Endothelial cell of umbilical vein (primary cell): ENCODE measurements around the gene YAP1.

Experiments used
- CTCF ChIP-seq, 2 donors: IDR thresholded peaks; 1 replicate in 1 of 2; 2 replicates in 1 of 2; pipeline ENCODE4 v1.5.1; 2011; ENCODE audit warnings: low read length in 2 of 2, mild to moderate bottlenecking in 2 of 2, moderate library complexity in 2 of 2, control low read depth in 1 of 2, inconsistent platforms in 1 of 2, low read depth in 1 of 2; ENCODE audit not compliant: insufficient read depth in 1 of 2; ENCODE audit errors: extremely low read depth in 1 of 2
- EZH2 ChIP-seq: IDR thresholded peaks from 2 replicates; pipeline ENCODE4 v1.6.1; 2012; ENCODE audit warnings: borderline replicate concordance, low read depth, mild to moderate bottlenecking, moderate library complexity, low read length, inconsistent platforms; ENCODE audit not compliant: severe bottlenecking
- GATA2 ChIP-seq: IDR thresholded peaks from 2 replicates; pipeline ENCODE4 v1.7.0; 2011; ENCODE audit warnings: low read depth, mild to moderate bottlenecking, moderate library complexity, mixed read lengths, low read length; ENCODE audit not compliant: insufficient read length, insufficient read depth
- POLR2A ChIP-seq: IDR thresholded peaks from 2 replicates; pipeline ENCODE4 v1.6.1; 2012; ENCODE audit warnings: low read depth, mild to moderate bottlenecking, control low read depth, low read length
- POLR2AphosphoS5 ChIP-seq: IDR thresholded peaks from 2 replicates; pipeline ENCODE4 v1.6.1; 2012; ENCODE audit warnings: low read depth, mild to moderate bottlenecking, control low read depth, low read length, moderate library complexity; ENCODE audit not compliant: insufficient read depth

DNA sequence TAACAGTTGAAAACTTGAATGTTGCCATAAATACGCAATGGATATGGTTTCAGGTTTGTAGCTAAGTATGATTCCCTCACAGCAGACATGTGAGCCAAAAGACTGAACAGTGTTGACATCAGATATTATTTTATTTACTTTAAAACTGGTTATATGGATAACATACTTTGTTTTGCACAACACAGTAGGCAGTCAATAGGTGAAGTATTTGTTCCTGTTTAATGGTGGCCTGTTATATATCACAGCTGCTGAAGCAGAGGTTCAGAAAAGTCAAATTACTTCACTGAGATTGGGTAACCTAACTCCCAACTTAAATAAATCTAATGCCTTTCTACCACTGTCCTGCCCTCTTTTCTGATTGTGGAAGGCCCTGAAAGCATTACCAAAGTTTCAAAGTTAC lies 44.6 kb downstream of the YAP1 start:
- TF ChIP-seq CTCF (IDR thresholded peaks at IDR 0.05; ENCODE audit: extremely low read depth in 1 of 2, insufficient read depth in 1 of 2, low read depth in 1 of 2, low read length in 2 of 2) (no peak), EZH2 (no peak), POLR2A (no peak), POLR2AphosphoS5 (no peak), GATA2 (no peak)
